Activated gamma-delta T cell treated with Interleukin-2 at 50 U/mL for 16 hours (primary cell): ENCODE measurements around the gene FXYD1.
"Not testable (repeated sequence)": the region's sequence is repeated elsewhere in the genome, so short reads cannot be mapped to it uniquely, and the experiment has no call there.

Experiments used
- DNase-seq: peaks from one replicate; pipeline ENCODE4 v3.0.0-alpha.2; 2020

FXYD1 gene

DNA sequence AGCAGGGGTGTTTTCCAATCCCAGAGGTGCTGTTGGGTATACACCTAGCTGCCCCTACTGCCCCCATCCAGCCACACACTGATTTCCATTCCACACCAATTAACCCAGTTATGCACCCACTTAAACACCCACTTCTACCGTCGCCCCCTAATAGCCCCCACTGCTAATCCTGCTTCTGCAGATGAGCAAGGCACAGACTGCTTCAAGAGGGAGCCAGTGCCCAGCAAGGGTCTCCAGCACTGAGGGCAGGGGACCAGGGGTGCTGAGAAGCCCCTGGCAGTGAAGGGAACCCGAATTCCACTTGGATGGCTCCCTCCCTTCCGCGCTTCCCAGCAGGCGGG, 5.6 kb downstream of the FXYD1 start:
- DNase-seq, result no peak

DNA sequence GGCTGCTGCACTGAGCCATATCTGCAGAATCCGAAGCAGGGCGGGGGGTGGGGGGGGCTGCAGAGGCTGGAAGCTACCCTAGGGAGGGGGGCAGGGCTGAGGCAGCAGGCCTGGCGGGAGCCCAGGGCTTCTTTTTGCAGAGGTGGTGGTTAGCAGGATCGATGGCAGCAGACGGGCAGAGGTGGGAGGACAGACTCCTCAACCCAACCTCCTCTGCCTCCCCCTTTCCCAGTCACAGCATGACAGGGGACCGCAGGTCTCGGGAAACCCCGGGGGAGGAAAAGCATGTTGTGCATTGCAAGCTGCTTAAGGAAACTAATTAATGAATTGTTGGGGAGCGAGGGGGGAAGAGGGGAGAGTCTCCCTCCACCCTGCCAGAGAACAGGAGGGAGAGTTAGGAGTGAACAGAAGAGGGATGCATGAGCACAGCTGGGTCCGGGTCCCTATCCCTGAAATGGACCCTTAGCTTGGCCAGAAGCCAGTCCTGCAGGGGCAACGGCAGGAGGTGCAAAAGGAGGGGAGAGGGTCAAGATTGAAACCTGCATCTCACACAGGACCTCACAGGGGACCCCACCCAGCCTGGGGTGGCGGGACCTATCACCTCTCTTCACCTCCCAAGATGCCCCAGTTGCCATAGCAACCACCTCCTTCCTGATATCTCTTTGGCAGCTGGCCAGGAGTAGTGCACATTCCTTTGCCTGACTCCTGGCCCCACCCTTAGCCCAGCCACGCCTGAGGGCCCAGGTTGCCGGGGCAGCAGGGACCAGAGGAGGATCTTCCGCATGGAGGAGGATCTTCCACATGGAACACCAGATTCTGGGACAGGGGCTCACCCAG, 6.2 kb downstream of the FXYD1 start:
- no peak for DNase-seq

DNA sequence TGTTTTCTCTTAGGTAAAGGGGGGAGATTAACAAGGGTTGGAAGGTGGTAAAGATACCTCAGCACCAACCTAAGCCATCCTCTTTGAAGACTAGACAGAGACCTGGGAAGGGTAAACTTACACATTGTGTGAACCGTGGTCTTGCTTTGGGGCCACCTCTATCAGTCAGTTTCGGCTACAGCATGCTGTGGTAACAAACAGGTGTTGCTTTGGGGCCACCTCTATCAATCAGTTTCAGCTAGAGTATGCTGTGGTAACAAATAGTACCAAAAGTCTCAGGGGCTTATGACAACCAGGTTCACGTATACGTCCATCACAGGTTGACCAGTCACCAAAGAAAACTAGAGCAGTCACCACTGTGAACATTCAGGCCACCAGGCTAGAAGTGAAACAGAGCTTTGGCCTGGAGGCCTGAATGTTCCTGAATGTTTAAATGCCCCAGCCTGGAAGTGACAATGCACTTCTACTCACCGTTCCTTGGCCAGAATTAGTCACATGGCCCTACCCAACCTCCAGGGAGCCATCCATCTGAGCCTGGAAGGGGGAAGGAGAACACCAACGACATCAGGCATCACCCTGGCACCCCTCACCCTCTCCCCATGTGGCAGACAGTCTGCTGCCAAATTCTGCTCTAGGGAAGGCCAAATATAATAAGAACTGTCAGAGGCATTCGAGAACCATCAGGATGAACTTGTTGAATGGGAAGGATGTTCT, 8.3 kb downstream of the FXYD1 start:
- no peak for DNase-seq

DNA sequence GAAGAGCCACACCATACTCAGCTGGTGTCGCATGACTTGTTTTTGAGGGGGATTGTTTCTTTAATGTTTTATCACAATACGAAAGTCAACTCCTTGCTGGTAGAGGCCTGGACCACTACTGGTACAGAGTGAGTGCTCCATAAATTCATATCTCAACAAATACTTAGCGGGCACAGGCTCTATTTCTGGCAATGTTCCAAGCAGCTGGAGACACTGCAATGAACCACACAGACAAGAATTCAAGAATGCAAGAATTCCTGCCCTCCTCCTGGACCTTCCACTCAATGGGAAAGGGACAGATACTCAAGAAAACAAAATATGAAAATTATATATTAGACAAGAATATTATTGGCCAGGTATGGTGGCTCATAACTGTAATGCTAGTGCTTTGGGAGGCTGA, 10.8 kb downstream of the FXYD1 start:
- DNase-seq, result no peak

DNA sequence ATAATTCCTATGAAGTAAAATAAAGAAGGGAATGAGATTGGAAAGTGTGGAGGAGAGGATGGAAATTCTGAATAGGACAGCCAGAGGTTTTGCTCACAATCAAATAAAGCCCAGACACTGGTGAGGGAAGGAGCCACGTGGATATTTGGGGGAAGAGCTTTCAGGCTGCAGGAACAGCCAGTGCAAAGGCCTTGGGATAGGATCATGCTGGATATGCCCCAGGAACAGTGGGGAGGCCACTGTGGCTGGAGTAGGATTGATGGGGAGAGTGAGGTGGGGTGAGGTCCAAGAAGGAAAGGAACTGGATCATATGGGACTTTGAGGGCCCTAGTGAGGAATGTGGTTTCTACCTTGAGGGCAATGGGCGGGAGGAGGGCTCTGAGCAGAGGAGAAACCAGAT, 11.8 kb downstream of the FXYD1 start:
- no peak for DNase-seq

DNA sequence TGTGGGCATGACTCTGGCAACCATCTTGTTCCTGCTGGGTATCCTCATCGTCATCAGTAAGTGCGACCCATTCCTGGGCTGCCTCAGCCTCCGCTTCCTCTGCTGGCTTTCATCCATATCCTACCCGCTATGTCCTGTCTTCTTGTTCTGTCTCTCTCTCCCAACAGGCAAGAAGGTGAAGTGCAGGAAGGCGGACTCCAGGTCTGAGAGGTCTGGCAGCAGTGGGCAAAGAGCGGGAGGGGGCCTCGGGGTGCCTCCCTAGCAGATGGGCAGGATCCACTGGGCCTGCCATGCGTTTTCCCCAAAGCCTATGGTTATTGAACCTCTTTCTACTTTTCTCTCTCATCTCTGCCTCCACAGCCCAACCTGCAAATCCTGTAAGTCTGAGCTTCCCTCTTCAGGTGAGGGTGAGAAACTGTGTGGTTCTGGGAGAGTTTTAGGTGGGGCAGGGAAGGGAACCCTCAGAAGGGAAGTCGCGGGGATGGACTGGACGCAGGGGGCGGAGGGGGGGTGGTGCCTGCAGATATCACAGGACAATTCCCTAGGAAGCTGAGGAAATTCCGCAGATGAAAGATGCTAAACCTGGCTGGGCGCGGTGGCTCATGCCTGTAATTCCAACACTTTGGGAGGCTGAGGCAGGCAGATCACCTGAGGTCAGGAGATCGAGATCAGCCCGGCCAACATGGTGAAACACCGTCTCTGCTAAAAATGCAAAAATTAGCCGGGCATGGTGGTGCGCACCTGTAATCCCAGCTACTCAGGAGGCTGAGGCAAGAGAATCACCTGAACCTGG, 12.8 kb downstream of the FXYD1 start:
- no peak for DNase-seq

DNA sequence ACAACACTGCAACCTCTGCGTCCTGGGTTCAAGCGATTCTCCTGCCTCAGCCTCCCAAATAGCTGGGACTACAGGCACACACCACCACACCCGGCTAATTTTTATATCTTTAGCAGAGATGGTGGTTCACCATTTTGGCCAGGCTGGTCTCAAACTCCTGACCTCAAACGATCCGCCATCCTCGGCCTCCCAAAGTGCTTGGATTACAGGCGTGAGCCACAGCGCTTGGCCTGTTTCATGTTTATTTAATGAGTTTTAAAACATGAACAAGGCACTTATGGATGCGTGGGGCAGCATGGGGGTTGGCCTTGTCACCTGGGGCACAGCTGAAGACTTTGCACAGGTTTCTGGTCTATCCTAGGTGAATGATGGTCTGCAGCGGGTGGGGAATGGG, 14.5 kb downstream of the FXYD1 start:
- not testable (repeated sequence) for DNase-seq

DNA sequence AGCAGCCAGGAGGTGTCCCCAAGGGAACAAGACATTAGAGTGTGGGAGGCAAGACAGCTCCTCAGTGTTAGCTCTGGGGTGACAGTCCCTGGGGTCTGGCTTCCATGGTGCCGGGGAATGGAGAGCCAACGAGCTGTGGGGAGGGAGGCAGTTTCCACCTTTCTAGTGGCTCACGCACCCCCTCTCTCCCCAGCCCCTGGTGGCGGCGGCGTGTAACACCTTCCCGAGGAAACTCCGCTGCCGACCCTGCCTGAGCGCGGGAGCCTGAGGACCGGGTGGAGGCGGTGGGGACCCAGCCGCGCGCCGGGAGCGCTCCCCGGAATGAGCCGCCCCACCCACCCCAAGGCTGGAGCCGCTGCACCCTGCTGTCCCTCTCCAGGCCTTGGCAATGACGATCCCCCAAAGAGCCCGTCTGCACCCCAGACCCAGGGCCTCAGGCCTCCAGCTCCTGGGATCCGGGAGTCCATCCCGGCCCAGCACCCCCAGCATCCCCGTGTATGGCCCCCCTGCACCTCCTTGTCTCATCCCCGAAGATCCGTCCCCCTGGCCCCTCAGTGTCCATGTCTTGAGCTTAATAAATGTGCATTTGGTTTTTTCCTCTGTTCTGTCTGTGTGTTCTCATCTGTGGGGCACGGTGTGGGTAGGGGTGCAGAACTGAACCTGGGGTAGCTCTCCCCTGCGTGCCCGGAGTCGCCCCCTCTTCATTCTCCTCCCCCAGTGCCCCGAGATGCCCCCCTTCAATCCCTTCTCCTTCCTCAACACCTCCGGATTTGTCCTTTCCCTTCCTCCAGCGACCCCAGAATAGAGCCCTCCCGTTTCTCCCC, 15.3 kb downstream of the FXYD1 start:
- DNase-seq, result peak; percentile 70

DNA sequence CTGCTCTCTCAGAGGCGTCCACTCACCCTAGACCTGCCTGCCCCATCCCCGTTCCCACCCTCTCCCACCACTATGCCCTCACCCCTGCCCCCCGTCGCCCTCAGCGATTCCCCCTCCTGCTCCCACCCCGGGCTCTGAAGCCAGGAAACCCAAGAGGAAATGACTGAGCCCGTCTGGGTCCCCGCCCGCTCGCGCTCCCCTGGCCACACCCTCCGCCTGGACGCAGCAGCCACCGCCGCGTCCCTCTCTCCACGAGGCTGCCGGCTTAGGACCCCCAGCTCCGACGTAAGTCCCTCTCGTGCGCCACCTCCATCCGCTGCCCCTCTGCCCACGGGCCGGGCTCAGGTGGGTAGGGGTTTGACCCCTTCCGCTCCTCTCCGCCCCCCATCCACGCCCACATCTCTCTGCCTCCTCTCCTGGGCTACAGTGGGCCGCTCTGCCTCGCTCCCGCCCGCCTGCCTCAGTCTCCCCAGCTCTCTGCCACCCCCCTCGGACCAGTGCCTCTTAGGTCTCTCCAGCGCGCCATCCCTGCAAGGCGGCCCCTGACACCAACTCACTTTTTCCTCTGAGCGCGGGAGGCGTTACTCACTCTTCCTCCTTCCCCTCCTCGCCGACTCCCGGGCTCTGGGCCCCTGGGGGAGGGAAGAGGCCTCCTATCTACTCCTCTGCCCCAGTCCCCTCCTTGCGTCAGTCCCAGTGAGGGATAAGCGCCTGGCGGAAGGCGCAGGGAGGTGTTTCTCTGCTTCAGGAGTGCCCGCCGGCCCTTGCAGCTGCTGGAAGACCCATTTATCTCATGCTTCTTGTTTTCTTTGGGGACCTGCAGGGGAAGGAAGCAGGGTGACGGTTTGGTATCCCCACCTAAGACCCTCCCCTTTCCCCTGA, 16.1 kb downstream of the FXYD1 start, which contains the start of gene FXYD5:
FXYD5 (plus strand) TSS at position 211 of the 882 bp plus-strand sequence. CDS start 816 bp downstream, outside the sequence.
- DNase-seq, result peak; percentile 63

DNA sequence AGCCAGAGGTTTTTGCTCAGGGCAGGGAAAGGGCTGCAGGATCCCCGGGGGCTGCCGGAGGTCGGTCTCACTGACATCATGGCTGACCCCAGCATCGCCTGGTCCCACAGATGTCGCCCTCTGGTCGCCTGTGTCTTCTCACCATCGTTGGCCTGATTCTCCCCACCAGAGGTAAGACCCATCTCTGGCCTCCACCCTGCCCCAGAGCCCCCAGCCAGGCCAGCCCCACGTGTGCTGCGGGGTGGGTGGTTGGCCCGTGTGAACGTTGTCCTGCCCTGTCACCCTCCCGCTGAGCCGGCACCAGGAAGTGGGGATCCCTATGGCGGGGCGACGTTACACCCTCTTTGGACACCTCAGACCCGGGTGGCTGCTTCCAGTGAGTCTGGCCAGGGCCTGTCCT, 16.8 kb downstream of the FXYD1 start:
- DNase-seq, result no peak

DNA sequence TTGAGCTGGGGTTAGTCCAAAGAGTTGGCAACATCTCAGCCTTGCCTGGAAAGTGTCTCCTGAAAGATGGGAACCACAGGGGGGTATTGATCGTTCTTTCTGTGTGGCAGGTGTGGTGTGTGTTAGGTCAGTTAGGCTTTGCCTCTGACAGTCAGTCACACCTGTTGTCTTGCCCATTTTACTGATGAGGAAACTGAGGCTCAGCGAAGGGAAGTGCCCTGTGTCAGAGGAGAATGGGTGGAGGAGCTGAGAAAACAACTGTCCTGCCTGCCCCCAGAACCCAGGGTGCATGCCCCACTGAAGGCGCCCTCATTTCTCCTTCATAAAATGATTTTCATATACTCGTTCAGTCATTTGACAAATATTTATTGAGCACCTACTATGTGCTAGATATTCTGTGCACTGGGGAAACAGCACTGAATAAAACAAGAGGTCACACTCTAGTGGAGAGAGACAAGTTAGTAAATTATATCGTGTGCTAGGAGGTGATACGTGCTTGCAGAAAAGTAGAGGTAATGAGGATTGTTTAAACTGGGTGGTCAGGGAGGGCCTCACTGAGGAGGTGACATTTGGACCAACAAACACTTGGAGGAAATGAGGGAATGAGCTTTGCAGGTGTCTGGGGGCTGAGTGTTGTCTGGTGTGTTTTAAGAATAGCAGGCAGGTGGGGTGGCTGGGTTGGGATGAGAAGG, 17.5 kb downstream of the FXYD1 start:
- DNase-seq, result no peak

DNA sequence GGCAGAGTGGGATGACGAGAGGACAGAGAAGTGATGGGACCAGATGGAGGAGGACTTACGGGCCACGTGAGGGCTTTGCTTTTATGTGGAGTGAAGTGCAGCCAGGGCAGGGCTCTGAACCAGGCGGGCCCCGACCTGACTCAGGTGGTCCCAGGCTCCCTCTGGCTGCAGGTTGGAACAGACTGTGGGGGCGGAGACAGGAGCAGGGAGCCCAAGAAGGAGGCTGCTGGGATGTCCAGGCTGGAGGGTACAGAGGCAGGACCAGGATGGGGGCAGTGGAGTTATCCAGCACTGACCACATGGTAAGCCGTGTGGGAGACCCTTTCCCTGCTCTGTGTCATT, 18.0 kb downstream of the FXYD1 start:
- no peak for DNase-seq

DNA sequence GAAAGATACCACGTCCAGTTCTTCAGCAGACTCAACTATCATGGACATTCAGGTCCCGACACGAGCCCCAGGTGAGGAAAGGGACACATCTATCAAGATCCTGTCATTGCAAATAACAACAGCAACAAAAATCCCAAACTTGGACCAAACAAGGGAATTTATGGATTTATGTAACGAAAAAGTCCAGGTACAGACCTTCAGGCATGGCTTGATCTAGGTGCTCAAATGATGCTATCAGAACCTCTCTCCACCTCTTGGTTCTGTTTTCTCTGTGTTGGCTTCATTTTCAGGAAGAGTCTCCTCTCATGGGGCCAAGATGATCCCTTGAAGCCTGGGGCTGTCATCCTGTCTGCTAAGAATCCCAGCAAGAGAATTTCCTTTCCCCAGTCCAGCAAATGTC, 18.8 kb downstream of the FXYD1 start:
- DNase-seq, result no peak

DNA sequence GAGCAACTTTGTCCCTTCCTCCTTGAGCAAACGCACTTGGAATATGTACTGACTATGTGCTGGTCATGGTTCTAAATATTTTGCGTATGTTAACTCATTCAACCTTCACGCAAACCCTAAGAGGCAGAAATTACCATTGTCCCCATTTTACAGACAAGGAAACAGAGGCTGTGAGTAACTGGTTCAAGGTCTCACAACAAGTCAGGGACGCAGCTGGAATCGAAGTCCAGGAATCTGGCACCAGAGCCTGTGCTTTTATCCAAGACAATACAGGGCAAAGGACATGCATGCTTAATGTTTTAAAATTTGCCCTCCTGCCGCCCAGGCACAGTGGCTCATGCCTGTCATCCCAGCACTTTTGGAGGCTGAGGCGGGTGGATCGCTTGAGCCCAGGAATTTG, 21.0 kb downstream of the FXYD1 start:
- no peak for DNase-seq

DNA sequence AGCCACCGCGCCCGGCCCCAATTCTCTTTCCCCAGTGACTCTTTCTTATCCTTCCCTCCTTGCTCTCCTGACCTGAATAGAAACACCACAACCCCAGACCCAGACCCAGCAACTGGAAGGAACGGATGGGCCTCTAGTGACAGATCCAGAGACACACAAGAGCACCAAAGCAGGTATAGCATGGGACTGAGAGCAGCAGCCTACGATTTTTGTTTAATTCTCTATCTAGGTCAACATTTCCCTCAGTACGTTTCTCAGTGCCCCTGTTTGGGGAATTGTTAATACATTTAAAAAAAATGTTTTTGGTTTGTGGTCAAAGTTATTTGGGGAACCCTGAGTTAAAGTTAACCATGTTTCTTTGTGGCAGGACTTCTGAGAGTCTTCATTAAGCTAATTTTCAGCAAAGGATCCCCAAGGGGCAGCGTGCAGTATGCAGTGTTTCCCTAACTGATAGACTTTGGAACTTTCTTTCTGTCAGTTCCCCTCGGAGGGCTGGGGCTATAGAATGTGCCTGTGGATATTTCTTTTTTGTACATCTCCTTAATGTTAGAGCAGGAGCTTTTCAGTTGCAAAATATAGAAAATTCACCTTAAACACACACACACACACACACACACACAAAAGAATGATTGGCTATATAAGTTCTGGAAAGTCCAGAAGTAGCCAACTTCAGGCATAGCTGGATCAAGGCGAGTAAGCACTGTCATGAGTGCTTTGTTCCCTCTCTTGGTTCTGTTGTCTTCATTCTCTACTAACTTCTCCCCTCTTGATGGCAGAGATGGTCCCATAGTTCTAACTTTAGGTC, 22.2 kb downstream of the FXYD1 start:
- DNase-seq, result no peak

DNA sequence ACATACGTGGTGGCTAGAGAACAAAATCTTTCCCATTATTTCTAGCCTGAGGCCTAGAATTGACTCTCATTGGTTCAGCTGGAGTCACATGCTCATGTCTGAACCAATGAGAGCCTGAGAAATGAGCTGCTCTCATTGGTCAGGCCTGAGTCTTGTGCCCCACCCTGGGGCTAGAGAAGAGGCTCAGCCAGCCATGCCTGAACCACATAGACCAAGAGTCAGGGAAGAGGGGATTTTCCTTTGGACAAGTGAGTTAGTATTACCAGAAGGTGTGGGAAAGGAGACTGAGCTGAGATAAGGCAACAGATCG, 22.8 kb downstream of the FXYD1 start:
- DNase-seq, result no peak

DNA sequence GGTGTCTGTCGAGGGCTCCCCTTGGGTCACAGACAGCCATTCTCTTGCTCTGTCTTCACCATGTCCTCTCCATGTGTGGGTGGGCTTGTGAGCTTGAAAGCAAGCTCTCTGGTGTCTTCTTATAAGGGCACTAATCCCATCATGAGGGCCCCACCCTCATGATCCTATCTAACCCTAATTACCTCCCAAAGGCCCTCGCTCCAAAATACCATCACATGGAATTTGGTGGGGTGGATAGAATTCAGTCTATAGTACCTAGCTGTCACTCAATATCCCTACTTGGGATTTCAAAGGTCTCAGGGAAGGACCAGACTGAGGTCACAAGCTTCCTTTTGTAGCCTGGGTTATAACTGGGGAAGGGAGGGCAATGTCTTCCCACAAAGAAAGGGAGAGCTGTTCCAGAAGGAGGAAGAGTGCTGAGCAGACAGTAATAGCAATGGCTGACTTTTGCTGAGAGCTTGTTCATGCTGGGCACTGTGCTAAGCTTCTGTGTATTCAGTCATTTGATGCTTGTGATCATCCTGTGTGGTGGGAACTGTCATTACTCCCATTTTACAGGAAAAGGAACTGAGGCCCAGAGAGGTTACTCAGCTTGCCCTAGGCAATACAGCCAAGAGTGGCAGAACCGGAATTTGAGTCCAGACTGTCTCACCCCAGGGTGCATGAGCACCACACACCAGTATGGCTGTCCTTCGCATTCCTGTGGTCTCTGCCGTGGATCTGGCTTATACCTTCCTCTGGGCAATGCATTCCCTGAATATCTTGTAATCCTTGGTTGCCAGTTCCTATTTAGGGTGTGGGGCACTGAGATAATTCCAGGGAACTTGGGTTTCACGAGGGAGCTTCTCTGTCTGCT, 24.1 kb downstream of the FXYD1 start:
- no peak for DNase-seq

DNA sequence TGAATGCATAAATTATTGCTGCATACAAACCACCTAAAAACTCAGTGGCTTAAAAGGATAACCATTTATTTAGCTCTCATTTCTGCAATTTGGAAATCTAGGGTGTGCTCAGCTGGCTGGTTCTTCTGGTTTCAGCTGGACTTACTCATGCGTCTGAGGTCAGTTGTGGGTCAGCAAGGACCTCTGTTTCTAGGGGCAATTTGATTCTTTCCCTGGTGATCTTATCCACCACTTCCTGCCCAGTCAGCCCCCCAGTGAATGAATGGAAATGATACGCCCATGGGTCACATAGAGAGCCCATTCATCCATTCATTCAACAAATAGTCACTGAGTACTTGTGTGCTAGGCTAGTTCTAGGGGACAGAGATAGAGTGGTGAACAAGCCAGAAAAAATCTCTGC, 25.8 kb downstream of the FXYD1 start:
- DNase-seq, result no peak
